ENCODE results near the gene ACKR4.

The ACKR4 gene

DNA sequence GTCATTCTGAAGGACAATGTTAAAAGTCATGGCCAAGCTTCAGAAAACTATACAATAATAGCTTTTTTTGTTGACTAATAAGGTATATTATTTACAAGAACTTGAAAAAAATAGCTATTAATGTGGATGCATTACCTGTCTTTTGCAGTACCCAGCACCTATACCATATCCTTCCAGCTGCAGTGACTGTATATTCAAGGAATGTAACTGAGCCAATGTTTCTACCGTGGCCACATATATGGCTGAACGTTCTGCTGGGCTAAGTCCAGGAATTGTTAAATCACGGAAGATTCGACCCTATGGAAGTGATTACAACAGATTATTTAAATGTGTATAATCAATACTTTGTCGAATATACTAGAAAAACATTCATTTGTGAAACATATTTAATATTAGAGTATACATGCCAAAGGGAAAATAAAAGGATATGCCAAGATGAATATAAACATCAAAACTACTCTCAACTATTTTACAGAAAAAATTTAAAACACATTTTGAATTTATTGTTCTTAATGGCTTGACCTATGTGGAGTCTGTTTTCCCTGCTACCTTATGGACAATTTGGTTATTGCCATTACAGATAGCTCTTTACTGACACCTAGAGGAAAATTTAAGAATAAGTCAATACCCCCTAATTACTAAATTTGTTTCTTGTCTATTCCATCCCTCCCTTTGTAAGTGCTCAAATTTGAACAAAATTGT, 44.9 kb downstream of the ACKR4 start:
- no peak for DNase-seq (ENCODE audit: low read depth)

DNA sequence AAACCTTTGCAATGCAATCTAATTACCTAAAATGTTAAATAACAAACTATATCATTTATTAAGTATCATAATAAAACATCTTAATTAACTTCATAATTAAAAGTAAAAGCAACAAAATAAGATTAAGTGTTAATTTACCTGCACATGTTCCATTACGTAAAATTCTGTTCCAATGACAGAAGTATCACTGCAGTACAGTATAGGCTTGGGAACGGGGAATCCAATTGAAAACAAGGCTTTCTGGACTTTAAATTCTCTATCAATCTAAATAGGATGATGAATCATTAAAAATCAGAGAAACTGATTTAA, 45.4 kb downstream of the ACKR4 start:
- DNase-seq (ENCODE audit: low read depth) = no peak

DNA sequence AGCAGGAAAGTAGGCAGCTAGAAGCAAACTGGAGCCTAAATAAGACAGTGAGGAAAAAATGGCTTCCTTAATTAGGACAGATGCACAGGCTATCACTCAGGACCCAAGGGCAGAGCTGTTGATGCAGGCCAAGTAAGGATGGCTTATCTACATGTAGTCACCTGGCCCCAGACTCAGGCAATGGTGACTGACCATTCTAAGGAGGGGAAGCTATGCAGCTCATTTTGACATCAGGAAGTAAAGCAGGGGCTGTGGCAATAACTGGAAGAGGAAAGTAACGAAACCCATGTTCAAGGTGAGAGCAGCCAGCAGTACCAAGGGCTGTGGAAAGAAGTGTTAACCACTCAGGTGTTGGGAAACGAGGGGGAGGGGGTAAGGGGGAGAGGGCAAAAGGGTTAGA, 46.3 kb downstream of the ACKR4 start:
- DNase-seq (ENCODE audit: low read depth) = no peak

DNA sequence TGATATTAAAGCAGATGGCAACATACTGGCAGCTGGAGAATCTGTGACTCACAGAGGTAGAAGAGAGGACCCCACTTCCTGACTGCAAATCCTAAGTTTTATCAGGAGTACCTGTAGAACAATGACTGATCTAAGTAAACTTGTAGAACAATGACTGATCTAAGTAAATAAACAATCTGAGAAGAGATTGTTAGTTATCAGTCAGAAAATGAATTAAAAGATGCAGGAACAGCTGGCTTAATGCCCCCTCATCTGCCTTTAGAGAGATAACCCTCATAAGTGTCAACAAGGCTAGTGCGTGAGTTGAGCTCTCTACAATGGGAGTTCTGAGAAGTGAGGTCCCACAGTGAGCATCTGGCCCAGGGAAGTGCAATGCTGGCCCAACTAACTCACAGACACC, 48.0 kb downstream of the ACKR4 start:
- no peak for DNase-seq (ENCODE audit: low read depth)

DNA sequence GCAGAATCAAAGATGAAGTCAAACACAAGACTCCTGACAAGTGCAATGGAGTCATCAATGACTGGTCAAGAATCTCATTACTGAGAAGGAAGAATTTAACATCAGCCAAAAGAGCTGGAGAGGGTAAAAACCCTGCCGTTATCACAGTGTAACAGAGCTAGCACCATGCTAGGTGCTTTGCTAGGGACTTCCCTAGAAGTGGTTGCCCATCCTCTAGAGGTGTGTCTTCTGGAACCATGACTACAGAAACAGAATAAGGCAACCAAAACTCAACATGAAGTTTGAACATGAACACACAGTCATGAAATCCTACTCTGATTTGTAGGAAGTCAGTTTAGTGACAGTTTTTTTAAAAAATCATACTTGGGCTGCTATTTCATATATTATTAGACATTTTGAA, 53.1 kb downstream of the ACKR4 start:
- no peak for DNase-seq (ENCODE audit: low read depth)

Data from activated T-cell treated with anti-CD3 and anti-CD28 coated beads for 1 hour (primary cell).